Measurements from ENCODE around the gene NACA2.
"Not testable (repeated sequence)": the region's sequence is repeated elsewhere in the genome, so short reads cannot be mapped to it uniquely, and the experiment has no call there.

NACA2 gene

GRCh38 chr17:61591018-61591417, at the start of gene NACA2:
TSS of gene NACA2 (minus strand) at chr17:61591219. CDS start at chr17:61591180, 39 bp downstream.
- DNase-seq (ENCODE audit: low read depth in 2 of 2), result no peak

GRCh38 chr17:61639818-61640217, 48.8 kb upstream of the NACA2 start:
- no peak for DNase-seq (ENCODE audit: low read depth in 2 of 2)

- DNase-seq (ENCODE audit: low read depth in 2 of 2), result no peak
Measured at GRCh38 chr17:61638087-61638486, 47.1 kb upstream of the NACA2 start.

- peak in 1 of 2 donors; percentile 15 for DNase-seq (ENCODE audit: low read depth in 2 of 2)
Measured at GRCh38 chr17:61635913-61636432, 45.0 kb upstream of the NACA2 start.

GRCh38 chr17:61634942-61635538, 44.0 kb upstream of the NACA2 start:
- no peak for DNase-seq (ENCODE audit: low read depth in 2 of 2)

GRCh38 chr17:61634011-61634539, 43.1 kb upstream of the NACA2 start:
- DNase-seq (ENCODE audit: low read depth in 2 of 2), result no peak

- no peak for DNase-seq (ENCODE audit: low read depth in 2 of 2)
Measured at GRCh38 chr17:61632826-61633225, 41.8 kb upstream of the NACA2 start.

- no peak for DNase-seq (ENCODE audit: low read depth in 2 of 2)
Measured at GRCh38 chr17:61631800-61632199, 40.8 kb upstream of the NACA2 start.

GRCh38 chr17:61628158-61628557, 37.1 kb upstream of the NACA2 start:
- not testable (repeated sequence) for DNase-seq (ENCODE audit: low read depth in 2 of 2)

GRCh38 chr17:61627658-61628057, 36.6 kb upstream of the NACA2 start:
- DNase-seq (ENCODE audit: low read depth in 2 of 2), result no peak

GRCh38 chr17:61627125-61627524, 36.1 kb upstream of the NACA2 start:
- DNase-seq (ENCODE audit: low read depth in 2 of 2), result no peak

- DNase-seq (ENCODE audit: low read depth in 2 of 2), result no peak
Measured at GRCh38 chr17:61625564-61625963, 34.5 kb upstream of the NACA2 start.

- DNase-seq (ENCODE audit: low read depth in 2 of 2), result no peak
Measured at GRCh38 chr17:61624951-61625350, 33.9 kb upstream of the NACA2 start.

- DNase-seq (ENCODE audit: low read depth in 2 of 2), result no peak
Measured at GRCh38 chr17:61621317-61621716, 30.3 kb upstream of the NACA2 start.

- no peak for DNase-seq (ENCODE audit: low read depth in 2 of 2)
Measured at GRCh38 chr17:61619953-61620352, 28.9 kb upstream of the NACA2 start.

- DNase-seq (ENCODE audit: low read depth in 2 of 2), result no peak
Measured at GRCh38 chr17:61619493-61619892, 28.5 kb upstream of the NACA2 start.

- no peak for DNase-seq (ENCODE audit: low read depth in 2 of 2)
Measured at GRCh38 chr17:61618950-61619349, 27.9 kb upstream of the NACA2 start.

GRCh38 chr17:61617330-61617729, 26.3 kb upstream of the NACA2 start:
- DNase-seq (ENCODE audit: low read depth in 2 of 2), result no peak

- DNase-seq (ENCODE audit: low read depth in 2 of 2), result no peak
Measured at GRCh38 chr17:61616783-61617182, 25.8 kb upstream of the NACA2 start.

- no peak for DNase-seq (ENCODE audit: low read depth in 2 of 2)
Measured at GRCh38 chr17:61614219-61614618, 23.2 kb upstream of the NACA2 start.

GRCh38 chr17:61611323-61611722, 20.3 kb upstream of the NACA2 start:
- no peak for DNase-seq (ENCODE audit: low read depth in 2 of 2)

- no peak for DNase-seq (ENCODE audit: low read depth in 2 of 2)
Measured at GRCh38 chr17:61605692-61606091, 14.7 kb upstream of the NACA2 start.

- no peak for DNase-seq (ENCODE audit: low read depth in 2 of 2)
Measured at GRCh38 chr17:61601297-61601696, 10.3 kb upstream of the NACA2 start.

- DNase-seq (ENCODE audit: low read depth in 2 of 2), result no peak
Measured at GRCh38 chr17:61600621-61601020, 9.6 kb upstream of the NACA2 start.
